ENCODE measurements around the gene ECM2. TPM values are rescaled to one million over a fixed set of nuclear protein-coding genes. Genes with fewer than 3 reads are reported as not detected.

ECM2 gene
- total RNA-seq, 1 experiment from 2014 or later, result not detected

DNA sequence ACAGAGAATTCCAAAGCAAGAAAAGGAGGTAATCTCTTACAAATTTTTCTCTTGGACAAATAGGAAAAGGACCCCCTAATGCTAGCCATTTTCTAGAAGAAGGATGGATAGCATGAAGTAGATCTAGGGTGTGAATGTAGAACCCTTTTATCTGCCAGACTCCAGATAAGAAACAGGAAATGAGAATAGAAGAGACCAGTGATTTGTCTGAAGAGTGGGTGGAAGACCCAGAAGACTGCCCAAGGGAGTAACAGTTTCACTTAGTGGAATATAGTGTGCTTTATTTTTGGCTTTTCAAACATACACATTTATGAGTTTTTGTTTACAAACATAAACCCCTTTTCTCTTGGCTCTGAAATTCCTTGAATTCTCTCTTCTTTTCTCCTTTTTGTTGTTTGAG, 25.0 kb downstream of the ECM2 start:
- no peak overlapping the region for H3K56ac ChIP-seq (ENCODE audit: insufficient read length, low read depth, low read length)
- H3K4me2 ChIP-seq (ENCODE audit: insufficient read depth, insufficient read length, low read length), result no peak overlapping the region
- H3K4me1 ChIP-seq (ENCODE audit: insufficient read depth, low read length), result no peaks in the 10 kb centered on the region
- Mint-ChIP-seq H3K36me3 (ENCODE audit: insufficient read depth in 1 of 3, low read depth in 3 of 3) (no peaks in the 10 kb centered on the region), H3K27ac (no peak overlapping the region), H3K4me1 (peaks cover 6 to 7% of the 10 kb centered on the region in 2 experiments), H3K9me3 (no peaks in the 10 kb centered on the region), H3K27me3 (ENCODE audit: low read depth) (no peaks in the 10 kb centered on the region), H3K4me3 (no peak overlapping the region)
- no peak overlapping the region for H2AK5ac ChIP-seq (ENCODE audit: insufficient read length, low read length)
- H3K18ac ChIP-seq (ENCODE audit: insufficient read length, low read depth, low read length), result no peak overlapping the region
- no peak overlapping the region for H2BK12ac ChIP-seq (ENCODE audit: insufficient read length, low read depth, low read length)
- H3K4ac ChIP-seq (ENCODE audit: low read depth, low read length), result no peak overlapping the region
- H2BK15ac ChIP-seq (ENCODE audit: low read depth, low read length), result no peak overlapping the region
- no peaks in the 10 kb centered on the region for H4K20me1 ChIP-seq (ENCODE audit: control insufficient read depth, insufficient read depth, insufficient read length)
- no peaks in the 10 kb centered on the region for H3K27me3 ChIP-seq (ENCODE audit: insufficient read depth, low read length)
- TF ChIP-seq, protein P1, sequence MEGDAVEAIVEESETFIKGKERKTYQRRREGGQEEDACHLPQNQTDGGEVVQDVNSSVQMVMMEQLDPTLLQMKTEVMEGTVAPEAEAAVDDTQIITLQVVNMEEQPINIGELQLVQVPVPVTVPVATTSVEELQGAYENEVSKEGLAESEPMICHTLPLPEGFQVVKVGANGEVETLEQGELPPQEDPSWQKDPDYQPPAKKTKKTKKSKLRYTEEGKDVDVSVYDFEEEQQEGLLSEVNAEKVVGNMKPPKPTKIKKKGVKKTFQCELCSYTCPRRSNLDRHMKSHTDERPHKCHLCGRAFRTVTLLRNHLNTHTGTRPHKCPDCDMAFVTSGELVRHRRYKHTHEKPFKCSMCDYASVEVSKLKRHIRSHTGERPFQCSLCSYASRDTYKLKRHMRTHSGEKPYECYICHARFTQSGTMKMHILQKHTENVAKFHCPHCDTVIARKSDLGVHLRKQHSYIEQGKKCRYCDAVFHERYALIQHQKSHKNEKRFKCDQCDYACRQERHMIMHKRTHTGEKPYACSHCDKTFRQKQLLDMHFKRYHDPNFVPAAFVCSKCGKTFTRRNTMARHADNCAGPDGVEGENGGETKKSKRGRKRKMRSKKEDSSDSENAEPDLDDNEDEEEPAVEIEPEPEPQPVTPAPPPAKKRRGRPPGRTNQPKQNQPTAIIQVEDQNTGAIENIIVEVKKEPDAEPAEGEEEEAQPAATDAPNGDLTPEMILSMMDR (conservative IDR thresholded peaks at IDR 0.05), result no peak
- no peak for DNase-seq
- no peak overlapping the region for H3K14ac ChIP-seq (ENCODE audit: insufficient read depth, low read length)
- H2AFZ ChIP-seq (ENCODE audit: low read length), result no peak overlapping the region
- H2BK120ac ChIP-seq (ENCODE audit: low read depth, low read length, poor library complexity, severe bottlenecking), result no peak overlapping the region
- H3K23me2 ChIP-seq (ENCODE audit: insufficient read length, low read depth, low read length, poor library complexity, severe bottlenecking), result no peaks in the 10 kb centered on the region
- no peak overlapping the region for H4K91ac ChIP-seq (ENCODE audit: insufficient read length, low read depth, low read length)
- no peak overlapping the region for H3T11ph ChIP-seq (ENCODE audit: low read length)
- H2BK20ac ChIP-seq (ENCODE audit: low read depth, low read length, poor library complexity, severe bottlenecking), result no peak overlapping the region
- H3K27ac ChIP-seq (ENCODE audit: insufficient read length, low read depth, low read length), result no peak overlapping the region
- H3K9ac ChIP-seq (ENCODE audit: extremely low read depth, insufficient read length, low read length), result no peak overlapping the region
- no peak overlapping the region for H4K5ac ChIP-seq (ENCODE audit: insufficient read length, low read depth, low read length)
- no peak overlapping the region for H2BK5ac ChIP-seq (ENCODE audit: insufficient read length, low read length)
- H3K23ac ChIP-seq (ENCODE audit: insufficient read length, low read depth, low read length), result no peak overlapping the region
- no peak overlapping the region for H4K8ac ChIP-seq (replicated peaks; ENCODE audit: insufficient read length, low read depth, low read length)
- no peaks in the 10 kb centered on the region for H3K79me1 ChIP-seq (ENCODE audit: insufficient read depth, low read depth, low read length, poor library complexity, severe bottlenecking)
- H3K9me3 ChIP-seq (ENCODE audit: control insufficient read depth, low read depth, low read length), result no peaks in the 10 kb centered on the region
- H3K79me2 ChIP-seq (ENCODE audit: insufficient read depth, low read length), result no peaks in the 10 kb centered on the region
